Sciatic nerve (tissue), 2 donors: ENCODE results near the gene MALRD1. TPM values are rescaled to one million over a fixed set of nuclear protein-coding genes. Genes with fewer than 3 reads are reported as not detected.
A peak's percentile ranks its signal among the peaks of the same experiment; 100 is the strongest.

Source experiments
- ATAC-seq: fragments of 200-7000 bp; cut with Tn5 transposase; one replicate; pipeline ENCODE4 v1.9.1; 2020; ENCODE audit warnings: mild to moderate bottlenecking, moderate library complexity
- DNase-seq: peaks from one replicate; pipeline ENCODE4 v3.0.0-alpha.2; 2020; ENCODE audit warnings: low spot score
- intact Hi-C: fragments of 100-400 bp; cut with DNase I; formaldehyde crosslinking; loops from one replicate; pipeline ENCODE4 v1.14.2; 2022
- total RNA-seq: library from RNA; stranded (reverse); fragmentation: NEBNext Ultra II Directional; extraction: Animal tissue kit (Norgen Biotek cat#: 25700); gene quantifications from one replicate; pipeline ENCODE4 v1.2.1, GENCODE V29; 2021
- donor health status: DM: no; HTN: no; CAD: no.
- donor health status: DM: no; HTN: no; CAD: no.

Gene MALRD1
- total RNA-seq, 1 donor from 2014 or later = 4.5 TPM

- DNase-seq (no peak), ATAC-seq (no peak)
- intact Hi-C loops = no loop called here
Measured at GRCh38 chr10:19451356-19451755, 402.8 kb downstream of the MALRD1 start.

- intact Hi-C loops = no loop called here
- ATAC-seq (peak; percentile 85), DNase-seq (no peak)
Measured at GRCh38 chr10:19451937-19452336, 403.3 kb downstream of the MALRD1 start.

GRCh38 chr10:19453967-19454366 is 405.4 kb downstream of the MALRD1 start:
- intact Hi-C loops = no loop called here
- ATAC-seq (no peak), DNase-seq (no peak)

GRCh38 chr10:19461588-19461987 is 413.0 kb downstream of the MALRD1 start:
- intact Hi-C loops = no loop called here

GRCh38 chr10:19466709-19467108 is 418.1 kb downstream of the MALRD1 start:
- no peak for ATAC-seq
- DNase-seq = no peak
- intact Hi-C loops = no loop called here

More at GRCh38 chr10:19461588-19461987, 413.0 kb downstream of the MALRD1 start:
- ATAC-seq (no peak), DNase-seq (no peak)

- intact Hi-C loops = no loop called here
- no peak for ATAC-seq
Measured at GRCh38 chr10:19468413-19468812, 419.8 kb downstream of the MALRD1 start.

GRCh38 chr10:19469521-19469920 is 420.9 kb downstream of the MALRD1 start:
- intact Hi-C loops = no loop called here
- DNase-seq = no peak
- no peak for ATAC-seq

More at GRCh38 chr10:19468413-19468812, 419.8 kb downstream of the MALRD1 start:
- DNase-seq = no peak

GRCh38 chr10:19479854-19480253 is 431.3 kb downstream of the MALRD1 start:
- no peak for ATAC-seq
- DNase-seq = no peak
- intact Hi-C loops = no loop called here

- DNase-seq (no peak), ATAC-seq (no peak)
- intact Hi-C loops = no loop called here
Measured at GRCh38 chr10:19480353-19480752, 431.8 kb downstream of the MALRD1 start.

- no peak for ATAC-seq
- intact Hi-C loops = no loop called here
- no peak for DNase-seq
Measured at GRCh38 chr10:19483421-19483820, 434.8 kb downstream of the MALRD1 start.

- ATAC-seq (peak; percentile 93), DNase-seq (peak; percentile 71)
- intact Hi-C loops = no loop called here
Measured at GRCh38 chr10:19488592-19489280, 440.1 kb downstream of the MALRD1 start.

GRCh38 chr10:19491166-19491565 is 442.6 kb downstream of the MALRD1 start:
- intact Hi-C loops = no loop called here
- ATAC-seq = no peak
- no peak for DNase-seq

- ATAC-seq = no peak
- intact Hi-C loops = no loop called here
- no peak for DNase-seq
Measured at GRCh38 chr10:19493917-19494316, 445.3 kb downstream of the MALRD1 start.

GRCh38 chr10:19497026-19497425 is 448.4 kb downstream of the MALRD1 start:
- DNase-seq (no peak), ATAC-seq (no peak)
- intact Hi-C loops = no loop called here

- ATAC-seq (peak; percentile 62), DNase-seq (no peak)
- intact Hi-C loops = no loop called here
Measured at GRCh38 chr10:19498393-19499290, 450.0 kb downstream of the MALRD1 start.

GRCh38 chr10:19499291-19499770 is 450.7 kb downstream of the MALRD1 start:
- DNase-seq (no peak), ATAC-seq (no peak)
- intact Hi-C loops = no loop called here

- intact Hi-C loops = no loop called here
- no peak for DNase-seq
- no peak for ATAC-seq
Measured at GRCh38 chr10:19500959-19501358, 452.4 kb downstream of the MALRD1 start.

GRCh38 chr10:19505320-19506312 is 457.0 kb downstream of the MALRD1 start:
- DNase-seq (no peak), ATAC-seq (no peak)
- intact Hi-C loops = no loop called here
